Natural killer cell treated with Interleukin-12 subunit alpha and Interleukin-12 subunit beta and Interleukin-15 and Interleukin-18, amount 100 ng/mL, for 72 hours (primary cell): ENCODE data around the gene ICOS. TPM values are rescaled to one million over a fixed set of nuclear protein-coding genes. Genes with fewer than 3 reads are reported as not detected.

Experiments
- ATAC-seq, 2 donors: fragments of 150-1000 bp; cut with Tn5 transposase in 1 of 2; sonication (Bioruptor Pico), chemical (Tn5 transposase) in 1 of 2; 2 replicates each; pipeline ENCODE4 v1.10.0; 2021
- DNase-seq: peaks from one replicate; pipeline ENCODE4 v3.0.0; 2022; ENCODE audit warnings: low spot score
- H3K27ac Mint-ChIP-seq, 2 donors: 1 replicate in 1 of 2; 2 replicates in 1 of 2; pipeline ENCODE4 v1.8.0; 2022; ENCODE audit warnings: mixed read lengths in 2 of 2, mild to moderate bottlenecking in 1 of 2, moderate library complexity in 1 of 2
- H3K27me3 Mint-ChIP-seq, 2 donors: 1 replicate in 1 of 2; 2 replicates in 1 of 2; pipeline ENCODE4 v1.8.0; 2022; ENCODE audit warnings: mixed read lengths in 2 of 2
- H3K36me3 Mint-ChIP-seq: one replicate; pipeline ENCODE4 v1.8.0; 2022; ENCODE audit warnings: mixed read lengths
- H3K4me1 Mint-ChIP-seq, 2 donors: 1 replicate in 1 of 2; 2 replicates in 1 of 2; pipeline ENCODE4 v1.8.0; 2022; ENCODE audit warnings: low read depth in 2 of 2, mixed read lengths in 2 of 2, mild to moderate bottlenecking in 1 of 2
- H3K4me3 Mint-ChIP-seq: one replicate; pipeline ENCODE4 v1.8.0; 2022; ENCODE audit warnings: mixed read lengths
- H3K9me3 Mint-ChIP-seq: 2 replicates; pipeline ENCODE4 v1.8.0; 2022; ENCODE audit warnings: mixed read lengths
- total RNA-seq, 2 donors: library from RNA; stranded (reverse); gene quantifications; one replicate each; pipeline ENCODE4 v1.2.3, GENCODE V29; 2022

Gene ICOS
- total RNA-seq, 2 donors from 2014 or later = 68.8 to 93.6 TPM

DNA sequence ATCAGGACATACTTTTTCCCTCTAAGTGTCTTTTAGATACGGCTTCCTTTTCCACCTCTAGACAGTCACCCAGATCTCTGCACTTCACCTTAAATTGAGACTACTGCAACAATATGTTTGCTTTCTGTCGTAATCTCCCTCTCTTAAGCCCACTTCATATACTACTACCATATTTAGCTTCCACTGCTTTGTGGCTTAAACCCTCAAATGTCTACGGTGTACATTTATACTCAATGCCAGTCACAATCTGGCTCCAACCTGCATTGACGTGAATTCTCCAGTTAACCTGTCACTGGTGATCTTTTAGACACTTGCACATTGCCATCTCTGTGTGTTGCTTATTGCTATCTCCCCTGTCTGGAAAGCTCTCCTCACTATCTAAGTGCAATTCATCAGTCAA lies 56.4 kb downstream of the ICOS start:
- H3K27ac Mint-ChIP-seq = no peak overlapping the region
- ATAC-seq = no peak

DNA sequence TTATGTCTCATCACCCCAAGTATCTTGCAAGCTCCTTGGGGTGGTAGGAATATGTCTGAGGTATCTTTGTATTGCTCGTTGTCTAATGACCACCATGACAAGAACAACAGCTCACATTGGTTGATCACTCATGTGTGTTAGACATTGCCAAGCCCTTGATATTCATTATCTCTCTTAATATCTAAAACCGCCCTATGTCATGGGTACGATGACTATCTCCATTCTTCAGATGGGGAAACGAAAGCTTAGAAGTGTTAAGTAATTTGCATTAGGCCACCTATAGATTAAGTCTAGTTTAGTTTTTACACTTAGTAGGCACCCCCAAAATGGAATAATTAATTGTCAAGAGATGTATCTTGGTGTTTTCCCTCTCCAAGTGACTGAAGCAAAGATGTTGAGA lies 57.0 kb downstream of the ICOS start:
- peaks cover 20 to 25% of the 10 kb centered on the region in 2 donors for H3K4me1 Mint-ChIP-seq
- H3K36me3 Mint-ChIP-seq = peaks cover 5% of the 10 kb centered on the region
- H3K27ac Mint-ChIP-seq = no peak overlapping the region
- H3K9me3 Mint-ChIP-seq = no peaks in the 10 kb centered on the region
- H3K27me3 Mint-ChIP-seq = no peaks in the 10 kb centered on the region
- no peak overlapping the region for H3K4me3 Mint-ChIP-seq
- ATAC-seq (no peak), DNase-seq (no peak)

More for the DNA sequence above, 56.4 kb downstream of the ICOS start:
- Mint-ChIP-seq H3K4me3 (no peak overlapping the region), H3K27me3 (no peaks in the 10 kb centered on the region), H3K36me3 (peaks cover 5% of the 10 kb centered on the region), H3K4me1 (peaks cover 18 to 22% of the 10 kb centered on the region in 2 donors), H3K9me3 (no peaks in the 10 kb centered on the region)
- DNase-seq = no peak

DNA sequence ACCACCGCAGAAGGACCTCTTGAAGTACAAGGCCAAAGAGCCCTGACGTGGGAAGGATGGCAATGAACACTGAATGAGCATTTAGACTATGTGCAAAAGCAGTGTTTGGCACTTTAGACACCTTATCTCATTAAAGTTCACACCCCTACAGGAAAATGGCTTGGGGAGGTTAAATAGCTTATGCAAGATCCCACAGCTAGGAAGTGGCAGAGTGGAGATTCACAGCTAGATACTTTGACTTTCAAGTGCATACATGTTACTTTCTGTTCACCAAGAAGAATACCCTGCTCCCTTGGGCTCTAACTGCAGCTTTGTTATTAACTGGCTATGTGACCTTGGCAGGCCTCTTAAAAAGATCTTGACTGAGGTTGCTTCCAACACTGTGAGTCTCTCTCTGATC lies 58.2 kb downstream of the ICOS start:
- Mint-ChIP-seq H3K27ac (no peak overlapping the region), H3K4me3 (peak overlapping the region; percentile 76), H3K9me3 (no peaks in the 10 kb centered on the region), H3K36me3 (peaks cover 5% of the 10 kb centered on the region), H3K4me1 (peaks cover 30 to 32% of the 10 kb centered on the region in 2 donors), H3K27me3 (no peaks in the 10 kb centered on the region)
- DNase-seq (peak; percentile 64), ATAC-seq (peak; percentile 82 to 85)

DNA sequence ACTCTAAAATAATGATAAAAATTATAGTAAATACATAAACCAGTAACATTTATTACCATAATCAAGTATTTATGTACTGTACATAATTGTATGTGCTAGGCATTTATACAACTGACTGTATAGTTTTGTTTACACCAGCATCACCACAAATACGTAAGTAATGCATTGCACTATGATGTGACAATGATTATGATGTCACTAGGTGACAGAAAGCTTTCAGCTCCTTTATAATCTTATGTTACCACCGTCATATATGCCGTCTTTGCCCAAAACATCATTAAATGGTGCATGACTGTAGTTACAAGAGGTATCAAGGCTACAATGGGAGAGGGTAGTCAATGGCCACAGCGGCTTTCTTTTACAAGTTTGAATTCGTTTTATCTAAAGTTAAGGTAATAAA lies 60.1 kb downstream of the ICOS start:
- no peak for ATAC-seq
- peak overlapping the region; percentile 55 for H3K4me3 Mint-ChIP-seq
- H3K27me3 Mint-ChIP-seq = no peaks in the 10 kb centered on the region
- peaks cover 5% of the 10 kb centered on the region for H3K36me3 Mint-ChIP-seq
- peaks cover 45% of the 10 kb centered on the region in 2 donors for H3K4me1 Mint-ChIP-seq
- peak overlapping the region; percentile 77 to 93 for H3K27ac Mint-ChIP-seq
- no peaks in the 10 kb centered on the region for H3K9me3 Mint-ChIP-seq
- no peak for DNase-seq

DNA sequence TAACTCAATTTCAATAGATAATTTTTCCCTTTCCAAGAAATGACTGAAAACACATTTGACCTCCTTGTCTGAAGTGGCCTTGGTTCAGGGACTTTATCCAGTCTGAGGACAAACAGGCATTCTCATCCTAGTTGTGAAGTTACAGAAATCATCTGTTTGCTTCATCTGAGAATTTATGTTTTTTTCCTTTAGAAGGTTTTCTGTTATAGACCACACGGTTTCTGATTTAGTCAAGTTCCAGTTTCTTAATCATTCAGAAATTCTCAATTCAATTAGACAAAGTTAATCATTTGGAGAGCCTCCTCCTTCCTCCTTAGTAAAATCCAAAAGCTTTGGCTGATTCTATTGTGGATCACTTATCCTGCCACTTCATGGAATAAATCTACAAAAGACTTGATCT lies 60.9 kb downstream of the ICOS start:
- Mint-ChIP-seq H3K4me1 (peaks cover 45% of the 10 kb centered on the region in 2 donors), H3K4me3 (peak overlapping the region; percentile 55)

DNA sequence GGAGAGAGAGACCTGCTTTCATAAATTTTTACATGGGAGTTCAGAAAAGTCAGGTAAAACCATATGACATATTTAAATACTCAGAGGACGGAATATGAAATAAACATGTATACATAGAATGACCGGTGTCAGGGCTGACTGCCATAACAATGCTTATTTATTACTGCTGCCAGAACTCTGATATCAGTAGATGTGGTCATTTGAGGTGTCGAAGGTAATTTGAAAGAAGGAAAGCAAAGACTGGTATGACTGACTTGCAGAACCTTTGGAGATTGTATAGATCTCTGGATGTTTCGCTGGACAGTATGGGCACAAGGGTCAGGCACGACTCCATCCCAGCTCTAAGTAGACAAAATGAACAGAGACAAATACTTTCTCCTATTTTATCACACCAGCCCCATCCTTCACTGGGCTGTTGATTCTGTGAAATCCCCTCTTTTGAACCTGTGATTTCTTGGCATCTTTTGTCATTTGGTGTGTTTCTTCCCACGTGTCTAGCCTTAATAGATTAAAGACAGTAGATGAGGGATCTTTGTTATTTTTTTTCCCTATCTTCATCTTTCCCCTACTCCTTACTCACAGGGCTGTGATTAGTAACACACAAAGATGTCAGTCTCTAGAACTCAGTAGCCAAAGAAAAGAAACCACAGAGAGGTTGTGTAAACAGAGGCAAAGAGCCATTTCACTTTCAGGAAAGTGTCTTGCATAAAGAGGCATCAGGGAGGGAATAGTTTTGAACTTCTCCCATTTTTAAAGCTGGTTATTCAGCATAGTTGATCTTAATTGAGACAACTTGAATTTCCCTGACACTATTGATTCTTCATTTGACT lies 61.6 kb downstream of the ICOS start:
- Mint-ChIP-seq H3K9me3 (no peaks in the 10 kb centered on the region), H3K36me3 (peaks cover 7% of the 10 kb centered on the region), H3K27me3 (peaks cover 0 to under 1% of the 10 kb centered on the region in 2 donors), H3K4me1 (peaks cover 45 to 47% of the 10 kb centered on the region in 2 donors), H3K27ac (peak overlapping the region; percentile 77 to 93), H3K4me3 (peak overlapping the region; percentile 55)
- ATAC-seq (peak; percentile 46 to 70), DNase-seq (no peak)

More for the DNA sequence above, 60.9 kb downstream of the ICOS start:
- H3K36me3 Mint-ChIP-seq = peaks cover 5% of the 10 kb centered on the region
- no peak for DNase-seq
- peak; percentile 23 to 33 for ATAC-seq
- peak overlapping the region; percentile 77 to 93 for H3K27ac Mint-ChIP-seq
- H3K27me3 Mint-ChIP-seq = no peaks in the 10 kb centered on the region
- no peaks in the 10 kb centered on the region for H3K9me3 Mint-ChIP-seq

DNA sequence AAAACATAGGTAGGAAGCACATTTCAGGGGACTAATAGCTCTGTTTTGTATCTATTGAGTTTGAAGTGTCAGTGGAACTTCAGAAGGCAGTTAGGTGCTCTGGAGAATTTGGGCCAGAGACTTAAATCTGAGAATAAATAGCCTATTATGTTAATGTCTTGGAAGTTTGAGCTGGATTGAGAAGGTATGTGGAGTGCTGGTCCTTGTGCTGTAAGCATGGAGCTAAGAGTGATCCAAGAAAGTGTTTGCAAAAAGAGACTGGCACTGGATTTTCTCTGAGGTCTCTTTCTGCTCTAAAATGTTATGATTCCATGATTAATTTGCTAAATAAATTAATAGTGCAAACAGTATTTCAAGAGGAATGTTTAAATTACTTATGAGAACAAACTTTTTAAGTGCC lies 63.3 kb downstream of the ICOS start:
- H3K27ac Mint-ChIP-seq = peak overlapping the region; percentile 77 to 93
- DNase-seq = no peak

DNA sequence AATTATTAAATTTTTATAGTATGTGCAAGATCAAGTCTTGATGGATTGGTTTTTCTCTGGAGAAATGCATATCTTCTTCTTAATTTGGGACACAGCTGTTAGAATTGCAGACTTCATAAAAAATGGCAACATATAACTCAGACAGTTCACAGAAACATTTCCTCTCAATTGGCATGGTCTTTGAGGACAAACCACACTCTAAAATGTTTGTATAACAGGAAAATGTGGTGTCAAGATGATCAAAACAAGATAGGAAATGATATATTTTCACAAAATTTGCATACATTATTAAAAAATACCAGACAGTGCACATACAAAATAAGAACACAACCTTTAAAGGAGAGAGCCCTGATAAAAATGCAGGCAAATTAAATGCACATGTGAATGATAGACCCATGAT lies 63.9 kb downstream of the ICOS start:
- H3K36me3 Mint-ChIP-seq = peaks cover 13% of the 10 kb centered on the region
- H3K27ac Mint-ChIP-seq = peak overlapping the region in 1 of 2 donors; percentile 42
- H3K9me3 Mint-ChIP-seq = peaks cover 1% of the 10 kb centered on the region
- ATAC-seq = no peak
- peaks cover 48 to 65% of the 10 kb centered on the region in 2 donors for H3K4me1 Mint-ChIP-seq
- H3K27me3 Mint-ChIP-seq = peaks cover 0 to 2% of the 10 kb centered on the region in 2 donors
- H3K4me3 Mint-ChIP-seq = peak overlapping the region; percentile 32
- DNase-seq = no peak

More for the DNA sequence above, 63.3 kb downstream of the ICOS start:
- no peak for ATAC-seq
- peak overlapping the region; percentile 55 for H3K4me3 Mint-ChIP-seq
- peaks cover 48 to 62% of the 10 kb centered on the region in 2 donors for H3K4me1 Mint-ChIP-seq
- H3K36me3 Mint-ChIP-seq = peaks cover 14% of the 10 kb centered on the region
- peaks cover 0 to 2% of the 10 kb centered on the region in 2 donors for H3K27me3 Mint-ChIP-seq
- H3K9me3 Mint-ChIP-seq = no peaks in the 10 kb centered on the region

DNA sequence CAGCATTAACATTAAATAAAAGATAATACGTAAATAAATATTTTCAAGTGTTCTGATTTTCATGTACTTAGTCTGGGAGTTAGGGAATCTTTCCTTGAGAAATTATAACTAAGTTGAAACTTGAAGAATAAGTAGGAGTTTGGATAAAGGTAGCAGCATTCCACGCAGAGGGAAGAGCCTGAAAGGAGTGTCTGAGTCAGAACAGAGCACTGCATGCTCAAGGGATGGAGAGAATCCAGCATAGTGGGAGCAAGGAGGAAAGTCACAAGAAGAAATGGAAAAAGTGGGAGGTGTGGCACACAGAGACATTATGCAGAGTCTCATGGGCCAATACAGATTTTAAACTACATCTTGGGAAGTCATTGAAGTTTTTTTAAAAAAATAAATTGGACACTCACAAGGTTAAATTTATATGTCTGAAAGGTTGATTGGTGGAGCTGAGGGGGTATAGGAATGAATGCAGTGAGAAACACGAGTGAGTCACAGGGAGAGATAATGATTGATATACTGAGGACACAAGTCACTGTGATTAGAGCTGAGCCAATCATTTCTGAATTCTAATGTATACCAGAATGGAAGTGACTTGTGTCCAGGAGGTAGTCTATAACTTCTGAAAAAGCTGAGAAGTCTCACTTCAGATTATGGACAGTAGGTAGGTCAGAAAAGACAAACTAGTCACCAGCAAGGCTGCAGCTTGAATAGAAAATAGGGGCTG lies 66.9 kb downstream of the ICOS start:
- Mint-ChIP-seq H3K4me3 (peak overlapping the region; percentile 5), H3K4me1 (peaks cover 43 to 64% of the 10 kb centered on the region in 2 donors), H3K27ac (peak overlapping the region; percentile 34 to 47), H3K9me3 (peaks cover 14% of the 10 kb centered on the region), H3K36me3 (peaks cover 35% of the 10 kb centered on the region), H3K27me3 (peaks cover 0 to 5% of the 10 kb centered on the region in 2 donors)
- ATAC-seq (no peak), DNase-seq (no peak)

DNA sequence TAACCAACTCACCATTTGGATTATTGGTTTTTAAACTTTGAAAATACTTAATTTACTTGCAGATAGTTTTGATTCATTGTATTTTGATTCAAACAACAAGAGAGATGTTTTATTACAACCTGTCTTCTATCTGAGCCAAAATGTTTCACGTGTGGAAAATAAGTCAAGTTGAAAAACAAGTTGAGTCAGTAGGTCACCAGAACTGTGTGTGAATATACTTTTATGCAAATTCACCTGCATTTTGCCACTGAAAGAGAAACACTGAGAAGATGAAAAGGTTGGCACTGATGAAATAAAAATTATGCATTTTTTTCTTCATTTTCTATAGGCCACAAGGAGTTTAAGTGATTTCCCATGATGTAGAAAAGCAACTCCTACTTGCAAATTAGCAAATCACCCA lies 68.3 kb downstream of the ICOS start:
- Mint-ChIP-seq H3K36me3 (peaks cover 38% of the 10 kb centered on the region), H3K4me3 (no peak overlapping the region), H3K27me3 (peaks cover 0 to 5% of the 10 kb centered on the region in 2 donors), H3K27ac (peak overlapping the region; percentile 58 to 64), H3K4me1 (peaks cover 28 to 49% of the 10 kb centered on the region in 2 donors), H3K9me3 (peaks cover 15% of the 10 kb centered on the region)
- ATAC-seq (no peak), DNase-seq (no peak)

DNA sequence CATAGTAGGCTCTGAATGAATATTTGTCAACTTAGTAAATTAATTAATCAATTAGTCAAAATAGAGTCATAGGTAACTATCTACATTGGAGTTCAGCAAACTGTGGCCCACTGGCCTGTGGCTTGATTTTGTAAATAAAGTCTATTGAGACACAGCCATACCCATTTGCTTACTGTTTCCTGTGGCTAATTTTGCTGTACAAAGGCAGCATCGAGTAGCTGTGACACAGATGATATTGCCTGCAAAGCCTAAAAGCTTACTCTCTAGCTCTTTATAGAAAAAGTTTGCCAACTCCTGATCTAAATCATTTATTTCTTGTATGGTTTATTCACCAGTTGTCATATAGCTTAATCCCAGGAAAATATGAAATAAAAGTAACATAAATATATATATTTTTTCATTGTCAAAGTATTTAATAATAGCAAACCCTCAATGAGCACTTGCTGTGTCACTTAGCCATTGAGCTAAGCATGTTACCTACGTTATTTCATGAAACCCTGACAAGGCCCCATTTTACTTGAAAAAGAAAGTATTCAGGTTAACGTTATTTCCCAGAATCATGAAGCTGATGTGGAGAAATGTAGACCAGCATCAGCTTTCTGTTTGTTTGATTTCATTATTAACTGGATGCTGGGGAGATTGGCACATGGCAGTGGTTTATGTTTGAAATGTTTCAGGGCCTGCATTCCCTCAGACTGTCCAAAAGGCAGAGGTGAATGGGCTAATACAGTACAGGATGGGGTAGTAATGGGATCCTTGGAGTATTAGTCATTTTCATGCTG lies 69.6 kb downstream of the ICOS start:
- DNase-seq = no peak
- H3K27me3 Mint-ChIP-seq = peaks cover 0 to 5% of the 10 kb centered on the region in 2 donors
- peaks cover 24 to 49% of the 10 kb centered on the region in 2 donors for H3K4me1 Mint-ChIP-seq
- H3K36me3 Mint-ChIP-seq = peaks cover 42% of the 10 kb centered on the region
- peak overlapping the region; percentile 58 to 64 for H3K27ac Mint-ChIP-seq
- peak; percentile 46 to 69 for ATAC-seq
- H3K9me3 Mint-ChIP-seq = peaks cover 15% of the 10 kb centered on the region
- peak overlapping the region; percentile 47 for H3K4me3 Mint-ChIP-seq

DNA sequence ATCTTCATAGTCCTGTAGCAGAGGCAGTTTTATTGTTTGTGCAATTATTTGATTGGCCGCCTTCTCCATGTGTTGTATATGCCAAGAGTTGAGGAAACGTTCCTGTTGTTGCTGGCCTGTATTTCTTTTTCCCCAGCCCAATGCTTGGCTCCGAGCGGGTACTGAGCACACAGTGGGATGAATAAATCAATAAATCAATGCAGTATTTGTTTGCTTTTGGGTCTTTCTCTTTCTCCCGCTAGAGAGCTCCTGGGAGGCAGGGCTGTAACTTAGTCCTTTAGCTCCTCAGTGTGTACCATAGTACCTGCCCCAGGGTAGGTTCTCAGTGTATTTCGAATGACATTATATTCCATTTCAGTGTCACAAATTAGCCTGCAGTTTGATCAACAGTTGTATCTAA lies 71.8 kb downstream of the ICOS start:
- ATAC-seq = no peak
- Mint-ChIP-seq H3K4me3 (no peak overlapping the region), H3K36me3 (peaks cover 39% of the 10 kb centered on the region), H3K27me3 (peaks cover 6% of the 10 kb centered on the region in 2 donors), H3K4me1 (peaks cover 27 to 45% of the 10 kb centered on the region in 2 donors), H3K27ac (peak overlapping the region in 1 of 2 donors; percentile 58), H3K9me3 (peaks cover 15% of the 10 kb centered on the region)
- no peak for DNase-seq
